Left renal cortex interstitium (tissue), 4 donors: ENCODE data around the gene CDC20. TPM values are rescaled to one million over a fixed set of nuclear protein-coding genes. Genes with fewer than 3 reads are reported as not detected.

Experiments
- DNase-seq, 4 donors: peaks; one replicate each; pipeline ENCODE4 v3.0.0-alpha.2; 2013; ENCODE audit warnings: low read depth in 4 of 4, low spot score in 2 of 4, missing footprints in 1 of 4
- polyA plus RNA-seq, 4 donors: library from polyadenylated mRNA; unstranded; fragments of 120-200 nt; gene quantifications; one replicate each; pipeline ENCODE4 v1.2.1, GENCODE V29; 2013; ENCODE audit not compliant: insufficient read length in 4 of 4

Gene CDC20
- polyA plus RNA-seq, 4 donors: 31.0 to 44.2 (median 37.9) TPM

DNA sequence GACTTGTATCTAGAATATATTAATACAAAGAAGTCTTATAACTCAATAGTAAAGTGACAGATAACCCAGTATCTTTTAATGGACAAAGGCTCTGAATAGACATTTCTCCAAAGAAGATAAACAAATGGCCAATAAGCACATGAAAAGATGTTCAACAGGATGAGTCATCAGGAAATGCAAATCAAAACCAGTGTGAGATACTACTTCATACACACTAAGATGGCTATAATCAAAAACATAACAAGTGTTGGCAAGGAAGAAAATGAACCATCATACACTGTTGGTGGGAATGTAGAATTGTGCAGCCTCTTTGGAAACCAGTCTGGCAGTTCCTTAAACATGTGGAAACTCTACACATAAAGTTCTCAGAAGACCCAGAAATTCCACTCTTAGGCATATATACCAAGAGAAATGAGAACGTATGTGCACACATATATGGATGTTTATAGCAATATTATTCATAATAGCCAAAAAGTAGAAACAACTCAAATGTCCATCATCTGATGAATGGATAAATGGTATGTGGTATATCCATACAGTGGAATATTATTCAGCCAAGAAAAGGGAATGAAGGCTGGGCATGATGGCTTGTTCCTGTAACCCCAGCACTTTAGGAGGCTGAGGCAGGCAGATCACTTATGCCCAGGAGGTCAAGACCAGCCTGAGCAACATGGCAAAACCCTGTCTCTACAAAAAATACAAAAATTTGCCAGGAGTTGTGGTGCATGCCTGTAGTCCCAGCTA, 31.1 kb upstream of the CDC20 start:
- no peak for DNase-seq

DNA sequence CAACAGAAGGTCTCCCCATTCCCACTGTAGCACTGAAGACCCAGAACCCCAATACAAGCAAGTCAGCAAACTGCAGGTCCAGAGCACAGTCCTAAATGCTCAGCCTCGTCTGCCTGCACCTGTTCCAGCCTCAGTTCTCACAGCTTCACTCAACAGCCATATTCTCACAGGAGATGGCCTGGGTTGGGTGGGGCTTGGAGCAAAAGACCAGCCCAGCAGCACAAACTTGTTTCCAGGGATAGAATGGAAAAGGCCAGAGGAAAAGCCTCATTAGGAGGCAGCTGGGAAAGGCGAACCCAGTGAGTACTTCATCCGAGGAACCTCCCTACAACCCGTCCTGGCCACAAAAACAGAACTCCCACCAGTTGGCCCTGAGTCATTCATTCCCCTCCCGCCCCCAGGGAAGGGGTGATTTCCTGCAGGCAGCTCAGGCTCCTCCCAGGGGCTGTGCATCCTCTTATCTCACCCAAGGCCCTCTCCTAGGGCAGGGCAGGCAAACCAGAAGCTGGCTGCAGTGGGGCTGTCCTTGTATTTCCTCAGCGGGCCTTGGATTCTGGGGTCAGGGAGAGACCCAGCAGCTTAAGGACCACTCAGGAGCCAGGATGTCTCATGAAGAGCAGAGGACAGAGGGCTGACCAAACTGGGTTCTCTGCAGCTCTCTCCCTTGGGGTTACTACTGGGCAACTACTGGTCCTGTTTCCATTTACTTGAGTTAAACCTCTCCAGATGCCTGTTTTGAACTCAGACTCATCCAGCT, 28.6 kb upstream of the CDC20 start:
- no peak for DNase-seq

DNA sequence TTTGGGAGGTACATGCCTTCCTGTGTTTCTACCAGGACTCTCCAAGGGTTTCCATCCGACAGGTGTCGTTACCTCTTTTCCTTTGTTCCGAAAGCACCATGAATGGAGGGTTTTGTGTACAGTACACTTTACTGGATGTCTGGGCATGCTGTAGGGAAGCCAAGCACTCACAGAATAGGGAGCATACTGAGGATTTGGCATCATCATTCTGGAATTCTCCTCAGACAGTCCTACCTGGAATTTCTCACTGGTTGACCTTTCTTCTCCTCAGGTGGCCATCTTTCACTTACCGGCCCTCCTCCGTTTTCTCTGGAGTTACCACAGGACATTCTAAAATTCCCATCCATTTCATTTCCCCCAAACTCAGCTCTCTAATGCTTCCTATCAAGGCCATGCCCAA, 27.1 kb upstream of the CDC20 start:
- DNase-seq: no peak

DNA sequence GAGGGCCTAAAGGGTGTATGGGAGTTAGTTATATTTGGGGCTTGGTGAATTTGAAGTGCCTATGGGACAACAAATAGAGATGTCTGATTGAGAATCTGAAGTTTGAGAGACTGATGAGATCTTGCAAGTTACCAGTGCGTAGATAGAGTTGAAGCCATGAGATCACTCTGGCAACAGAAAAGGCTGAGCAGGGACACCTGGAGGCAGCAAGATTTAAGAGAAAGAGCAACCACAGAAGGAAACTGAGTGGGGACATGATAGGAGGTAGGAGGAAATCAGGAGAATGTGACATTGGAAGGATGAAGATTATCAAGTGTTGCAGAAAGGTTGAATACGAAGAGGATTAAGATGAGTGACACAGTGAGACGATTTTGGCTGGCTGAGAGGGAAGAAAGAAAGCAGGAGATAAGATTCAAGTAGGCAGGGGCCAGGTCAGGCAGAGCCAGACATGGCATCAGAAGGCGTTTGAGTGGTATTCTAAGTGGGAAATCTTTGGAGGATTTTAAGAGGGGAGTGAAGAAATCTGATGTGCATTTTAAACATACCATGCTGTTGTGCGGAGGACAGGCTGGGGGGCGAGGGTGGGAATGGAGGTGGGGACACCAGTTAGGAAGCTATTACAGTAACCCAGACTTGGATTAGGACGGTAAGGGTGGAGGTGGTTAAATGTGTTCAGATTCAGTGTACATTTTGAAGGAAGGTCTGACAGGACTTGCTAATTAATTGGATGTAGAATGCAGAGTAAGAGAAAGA, 24.2 kb upstream of the CDC20 start:
- DNase-seq: no peak

DNA sequence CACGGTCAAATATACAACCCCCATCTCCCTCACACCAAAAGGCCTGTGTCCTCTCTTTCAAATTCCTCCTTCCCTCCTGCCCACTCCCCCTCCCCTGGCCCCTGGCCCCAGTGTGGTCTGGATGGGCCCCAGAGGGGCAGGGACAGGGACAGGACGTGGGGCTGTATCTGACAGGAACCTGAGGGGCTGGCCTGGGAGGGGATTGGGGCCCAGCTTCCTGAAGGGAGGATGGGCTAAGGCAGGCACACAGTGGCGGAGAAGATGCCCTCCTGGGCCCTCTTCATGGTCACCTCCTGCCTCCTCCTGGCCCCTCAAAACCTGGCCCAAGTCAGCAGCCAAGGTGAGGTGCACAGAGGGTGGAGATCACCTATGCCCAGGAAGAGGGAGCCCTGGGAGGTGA, 21.2 kb upstream of the CDC20 start, which contains the start of gene MPL:
TSS of gene MPL (plus strand) at position 231 of the 400 bp plus-strand sequence. CDS start at position 262, 31 bp downstream.
- DNase-seq: no peak

DNA sequence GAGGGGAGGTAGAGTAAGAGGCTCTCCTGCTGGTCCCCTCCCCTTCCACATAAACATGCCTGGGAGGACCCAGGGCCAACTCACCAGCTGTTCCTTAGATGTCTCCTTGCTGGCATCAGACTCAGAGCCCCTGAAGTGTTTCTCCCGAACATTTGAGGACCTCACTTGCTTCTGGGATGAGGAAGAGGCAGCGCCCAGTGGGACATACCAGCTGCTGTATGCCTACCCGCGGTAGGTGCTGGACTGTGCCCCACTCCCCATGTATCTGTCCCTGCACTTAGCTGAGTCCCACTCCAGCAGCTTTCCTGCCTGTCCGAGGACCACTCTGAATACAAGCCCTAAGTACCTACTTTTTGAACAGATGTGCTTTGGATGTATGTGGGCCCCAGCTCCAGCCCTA, 20.8 kb upstream of the CDC20 start:
- no peak for DNase-seq

DNA sequence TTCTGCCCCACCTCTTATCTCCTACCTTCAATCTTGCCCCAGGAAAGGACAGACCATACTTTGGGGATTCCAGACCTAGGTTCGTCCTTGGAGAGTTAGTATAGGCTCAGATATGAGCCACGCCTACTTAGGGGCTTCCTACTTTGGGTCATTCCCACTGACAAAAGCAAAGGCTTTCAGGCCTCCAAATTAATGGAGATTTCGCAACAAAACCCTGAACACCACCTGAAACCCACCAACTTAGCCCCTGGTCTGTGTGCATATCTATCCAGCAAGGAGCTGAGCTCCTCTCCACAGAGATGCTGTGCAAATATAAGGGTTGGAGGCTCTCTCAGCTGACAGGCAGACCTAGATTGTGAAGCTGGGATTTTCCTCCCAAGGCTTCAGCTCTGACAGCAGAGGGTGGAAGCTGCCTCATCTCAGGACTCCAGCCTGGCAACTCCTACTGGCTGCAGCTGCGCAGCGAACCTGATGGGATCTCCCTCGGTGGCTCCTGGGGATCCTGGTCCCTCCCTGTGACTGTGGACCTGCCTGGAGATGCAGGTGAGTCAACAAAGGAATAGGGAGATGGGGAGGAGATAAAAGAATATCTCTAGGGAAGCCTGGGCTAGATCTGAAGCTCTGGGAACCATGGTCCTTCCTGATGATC, 19.1 kb upstream of the CDC20 start:
- DNase-seq: no peak

DNA sequence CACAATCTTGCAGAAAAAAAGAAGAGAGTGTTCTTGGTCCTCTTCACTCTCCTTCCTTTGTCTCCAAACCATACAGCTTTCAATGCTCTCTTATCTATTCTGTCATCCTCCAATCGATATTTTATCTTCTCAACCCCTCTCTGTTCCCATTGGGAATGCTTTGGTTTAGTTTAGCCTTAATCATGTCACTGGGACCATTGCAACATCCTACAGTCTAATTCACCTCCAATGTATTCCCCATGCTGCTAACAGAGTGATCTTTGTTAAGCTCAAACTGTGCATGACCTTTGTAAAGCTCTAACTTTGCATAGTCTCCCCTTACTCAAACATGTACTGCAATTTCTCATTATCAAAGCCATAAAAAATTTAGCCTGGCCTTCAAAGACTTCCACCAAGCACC, 18.2 kb upstream of the CDC20 start:
- DNase-seq: no peak

DNA sequence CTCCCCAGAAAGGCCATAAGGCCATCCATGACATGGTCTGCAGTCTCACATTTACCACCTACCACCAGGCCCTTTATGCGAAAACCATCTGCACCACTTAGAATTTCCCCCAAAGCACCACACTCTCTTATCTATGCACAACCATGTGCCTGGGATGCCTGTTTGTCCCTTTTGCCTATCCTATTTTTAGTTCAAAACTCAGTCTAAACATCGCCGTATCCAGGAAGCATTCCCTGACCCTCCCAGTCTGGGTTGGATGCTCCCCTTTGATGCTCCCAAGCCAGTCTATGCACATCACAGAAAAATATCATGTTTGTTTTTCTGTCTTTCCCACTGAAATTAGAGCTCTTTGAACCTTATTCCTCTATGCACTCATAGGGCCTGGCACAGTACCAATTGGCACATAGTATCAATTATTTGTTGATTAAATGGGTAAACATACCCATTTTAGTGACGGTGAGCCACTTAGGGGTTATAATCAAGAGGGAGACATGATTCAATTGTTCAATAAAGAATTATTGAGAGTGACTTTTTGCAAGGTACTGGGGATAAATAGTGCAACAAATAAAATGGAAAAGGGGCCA, 14.4 kb upstream of the CDC20 start:
- DNase-seq: no peak

DNA sequence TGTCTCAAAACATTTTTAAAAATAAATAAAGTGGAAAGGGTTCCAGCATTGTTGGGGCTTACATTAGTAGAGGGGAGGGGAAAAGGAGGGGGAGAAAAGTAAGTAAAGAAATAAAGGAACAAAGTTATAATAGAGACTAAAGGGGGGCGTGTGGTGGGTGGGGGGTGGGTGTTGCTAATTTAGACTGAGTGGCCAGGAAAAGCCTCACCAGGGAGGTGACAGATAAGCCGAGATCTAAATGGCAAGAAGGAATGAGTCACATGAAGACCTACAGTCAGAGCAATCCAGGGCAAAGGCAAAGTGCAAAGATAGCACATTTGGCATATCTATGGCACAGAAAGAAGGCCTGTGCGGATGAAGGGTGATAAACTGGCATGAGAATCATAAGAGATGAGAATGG, 13.7 kb upstream of the CDC20 start:
- no peak for DNase-seq

DNA sequence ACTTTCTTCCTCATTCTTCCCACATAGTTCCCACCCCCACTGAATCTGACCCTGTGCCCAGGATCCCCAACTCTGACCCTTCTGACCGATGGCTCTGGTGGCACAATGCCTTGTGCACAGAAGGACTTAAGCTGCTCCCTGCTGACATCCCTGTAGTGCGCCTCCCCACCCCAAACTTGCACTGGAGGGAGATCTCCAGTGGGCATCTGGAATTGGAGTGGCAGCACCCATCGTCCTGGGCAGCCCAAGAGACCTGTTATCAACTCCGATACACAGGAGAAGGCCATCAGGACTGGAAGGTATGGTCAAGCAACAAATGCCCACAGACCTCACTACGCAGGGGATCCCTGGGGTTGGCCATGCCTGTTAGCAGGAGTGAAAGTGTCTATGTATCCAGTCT, 12.1 kb upstream of the CDC20 start:
- no peak for DNase-seq

DNA sequence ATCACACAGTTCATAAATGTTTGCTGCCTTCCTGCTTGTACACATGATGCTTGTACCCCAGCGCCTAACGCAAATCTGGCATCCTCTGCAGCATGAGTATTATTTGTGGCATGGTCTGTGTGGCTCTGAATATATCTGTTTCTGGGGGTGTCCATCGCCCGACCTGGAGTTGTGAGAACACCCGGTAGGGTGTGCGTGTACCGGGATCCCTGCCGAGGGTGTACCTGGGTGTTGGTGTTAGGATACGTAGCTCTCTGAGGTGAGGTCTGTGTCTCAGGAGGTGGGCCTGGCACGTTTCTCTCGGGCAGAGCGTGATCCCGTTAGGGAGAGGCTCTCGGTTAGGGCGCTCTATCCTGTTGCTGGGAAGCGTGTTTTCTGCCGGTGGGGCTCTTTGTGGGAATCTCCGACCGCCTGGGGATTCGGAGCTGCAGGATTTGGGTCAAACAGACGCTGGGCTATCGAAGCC, 10.4 kb upstream of the CDC20 start:
- DNase-seq: peak in 1 of 4 donors; percentile 37

DNA sequence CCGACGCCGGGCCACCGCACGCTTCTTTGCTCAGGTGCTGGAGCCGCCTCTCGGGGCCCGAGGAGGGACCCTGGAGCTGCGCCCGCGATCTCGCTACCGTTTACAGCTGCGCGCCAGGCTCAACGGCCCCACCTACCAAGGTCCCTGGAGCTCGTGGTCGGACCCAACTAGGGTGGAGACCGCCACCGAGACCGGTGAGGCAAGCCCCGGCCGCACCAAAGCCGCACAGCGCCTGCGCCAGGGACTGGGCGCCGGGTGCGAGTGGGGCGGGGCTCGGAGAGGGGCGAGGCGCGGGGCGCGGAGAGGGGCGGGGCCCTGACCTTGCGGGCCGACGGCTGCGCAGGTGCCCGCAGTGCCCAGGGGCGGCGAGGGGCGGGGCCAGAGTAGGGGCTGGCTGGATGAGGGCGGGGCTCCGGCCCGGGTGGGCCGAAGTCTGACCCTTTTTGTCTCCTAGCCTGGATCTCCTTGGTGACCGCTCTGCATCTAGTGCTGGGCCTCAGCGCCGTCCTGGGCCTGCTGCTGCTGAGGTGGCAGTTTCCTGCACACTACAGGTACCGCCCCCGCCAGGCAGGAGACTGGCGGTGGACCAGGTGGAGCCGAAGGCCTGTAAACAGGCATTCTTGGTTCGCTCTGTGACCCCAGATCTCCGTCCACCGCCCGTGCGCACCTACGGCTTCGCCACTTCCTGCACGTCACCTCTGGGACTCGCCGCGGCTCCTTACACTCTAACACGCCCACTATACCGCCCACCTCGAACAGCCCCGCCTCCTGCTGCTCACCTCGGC, 9.8 kb upstream of the CDC20 start:
- DNase-seq: peak in 3 of 4 donors; percentile 63 to 74 (median 65)

DNA sequence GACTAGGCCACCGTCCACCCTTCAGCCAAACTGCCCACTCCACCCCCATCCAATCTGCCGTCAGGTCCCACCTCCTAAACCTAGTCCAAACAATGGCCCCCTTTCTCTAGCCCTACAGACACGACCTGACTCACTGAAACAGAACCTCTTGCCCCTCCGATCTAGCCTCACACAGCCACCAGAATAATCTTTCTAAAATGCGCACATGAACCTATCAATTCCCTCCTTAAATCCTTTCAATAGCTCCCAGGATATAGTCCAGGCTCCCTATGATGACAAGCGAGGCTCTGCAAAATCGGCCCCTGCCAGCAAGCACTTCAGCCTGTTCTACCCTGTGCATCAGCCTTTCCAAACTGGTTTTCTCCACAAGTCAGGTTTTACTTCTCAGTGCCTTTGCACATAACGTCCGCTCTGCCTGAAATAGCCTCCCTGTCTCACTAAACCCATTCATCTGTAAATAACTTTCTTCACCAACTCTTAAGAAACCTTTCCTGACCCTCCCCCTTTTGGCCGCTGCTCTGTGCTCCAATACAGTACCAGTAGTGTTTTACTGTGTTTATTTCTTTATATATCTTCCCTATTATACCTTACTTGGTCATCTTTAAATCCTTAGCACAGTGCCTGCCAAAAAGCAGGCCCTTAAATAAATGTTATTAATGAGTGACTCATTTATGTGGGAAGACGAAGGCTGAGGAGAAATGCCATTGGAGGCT, 9.0 kb upstream of the CDC20 start:
- DNase-seq: no peak

DNA sequence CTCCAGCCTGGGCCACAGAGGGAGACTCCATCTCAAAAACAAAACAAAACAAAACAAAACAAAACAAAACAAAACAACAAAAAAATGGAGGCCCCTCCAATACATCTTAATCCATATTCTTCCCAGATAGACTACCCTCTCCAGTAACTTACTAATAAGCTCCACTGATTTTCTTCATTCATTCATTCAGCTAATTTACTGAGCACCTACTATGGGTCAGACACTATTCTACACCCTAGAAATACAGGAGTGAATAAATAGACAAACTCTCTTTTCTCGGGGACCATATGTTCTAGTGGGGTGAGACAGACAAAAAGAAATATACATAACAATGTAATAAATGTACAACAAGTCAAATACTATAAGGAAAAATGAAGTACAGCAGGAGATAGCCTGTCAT, 7.8 kb upstream of the CDC20 start:
- DNase-seq: no peak

DNA sequence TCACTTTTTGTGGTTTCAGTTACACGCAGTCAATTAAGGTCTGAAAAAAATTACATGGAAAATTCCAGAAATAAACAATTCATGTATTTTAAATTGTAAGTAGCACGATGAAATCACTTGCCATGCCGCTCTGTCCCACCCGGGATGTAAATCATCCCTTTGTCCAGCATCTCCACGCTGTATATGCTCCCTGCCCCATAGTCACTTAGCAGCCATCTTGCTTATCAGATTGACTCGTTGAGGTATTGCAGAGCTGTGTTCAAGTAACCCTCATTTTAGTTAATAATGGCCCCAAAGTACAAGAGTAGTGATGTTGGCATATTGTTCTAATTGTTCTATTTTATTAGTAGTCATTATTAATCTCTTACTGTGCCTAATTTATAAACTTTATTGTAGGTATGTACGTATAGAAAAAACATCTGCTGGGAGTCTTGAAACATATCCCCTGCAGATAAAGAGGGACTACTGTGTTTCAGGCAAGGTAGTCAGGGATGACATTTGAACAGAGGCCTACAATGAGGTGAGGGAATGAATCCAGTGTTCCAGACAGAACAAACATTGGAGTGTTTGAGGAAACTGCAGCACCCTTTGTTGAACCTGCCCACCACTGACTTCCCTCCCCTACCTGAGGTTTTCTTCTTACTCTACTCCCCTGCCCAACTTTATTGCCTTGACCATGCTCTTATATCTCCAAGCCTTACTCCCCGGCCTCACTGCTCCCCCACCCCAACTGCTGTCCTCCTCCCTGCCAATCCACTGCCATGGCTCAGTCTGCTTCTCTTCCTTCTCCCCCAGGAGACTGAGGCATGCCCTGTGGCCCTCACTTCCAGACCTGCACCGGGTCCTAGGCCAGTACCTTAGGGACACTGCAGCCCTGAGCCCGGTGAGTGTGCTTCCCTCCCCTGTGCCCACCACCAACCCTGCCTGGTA, 7.1 kb upstream of the CDC20 start:
- DNase-seq: no peak

DNA sequence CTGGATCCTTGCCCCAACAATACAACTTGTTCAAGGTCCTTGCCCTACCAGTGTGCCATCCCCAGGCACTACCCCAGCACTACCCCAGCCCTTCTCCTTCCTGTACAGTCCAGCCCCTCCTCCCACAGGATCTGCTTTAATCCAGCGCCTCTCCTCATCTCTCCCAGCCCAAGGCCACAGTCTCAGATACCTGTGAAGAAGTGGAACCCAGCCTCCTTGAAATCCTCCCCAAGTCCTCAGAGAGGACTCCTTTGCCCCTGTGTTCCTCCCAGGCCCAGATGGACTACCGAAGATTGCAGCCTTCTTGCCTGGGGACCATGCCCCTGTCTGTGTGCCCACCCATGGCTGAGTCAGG, 6.5 kb upstream of the CDC20 start:
- DNase-seq: no peak

DNA sequence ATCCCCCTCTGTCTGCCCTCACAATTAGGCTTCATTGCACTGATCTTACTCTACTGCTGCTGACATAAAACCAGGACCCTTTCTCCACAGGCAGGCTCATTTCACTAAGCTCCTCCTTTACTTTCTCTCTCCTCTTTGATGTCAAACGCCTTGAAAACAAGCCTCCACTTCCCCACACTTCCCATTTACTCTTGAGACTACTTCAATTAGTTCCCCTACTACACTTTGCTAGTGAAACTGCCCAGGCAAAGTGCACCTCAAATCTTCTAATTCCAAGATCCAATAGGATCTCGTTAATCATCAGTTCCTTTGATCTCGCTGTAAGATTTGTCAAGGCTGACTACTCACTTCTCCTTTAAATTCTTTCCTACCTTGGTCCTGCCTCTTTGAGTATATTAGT, 5.9 kb upstream of the CDC20 start:
- DNase-seq: no peak
